ENCODE measurements around the gene GPRIN2.
A peak's percentile ranks its signal among the peaks of the same experiment; 100 is the strongest.

GPRIN2 gene

DNA sequence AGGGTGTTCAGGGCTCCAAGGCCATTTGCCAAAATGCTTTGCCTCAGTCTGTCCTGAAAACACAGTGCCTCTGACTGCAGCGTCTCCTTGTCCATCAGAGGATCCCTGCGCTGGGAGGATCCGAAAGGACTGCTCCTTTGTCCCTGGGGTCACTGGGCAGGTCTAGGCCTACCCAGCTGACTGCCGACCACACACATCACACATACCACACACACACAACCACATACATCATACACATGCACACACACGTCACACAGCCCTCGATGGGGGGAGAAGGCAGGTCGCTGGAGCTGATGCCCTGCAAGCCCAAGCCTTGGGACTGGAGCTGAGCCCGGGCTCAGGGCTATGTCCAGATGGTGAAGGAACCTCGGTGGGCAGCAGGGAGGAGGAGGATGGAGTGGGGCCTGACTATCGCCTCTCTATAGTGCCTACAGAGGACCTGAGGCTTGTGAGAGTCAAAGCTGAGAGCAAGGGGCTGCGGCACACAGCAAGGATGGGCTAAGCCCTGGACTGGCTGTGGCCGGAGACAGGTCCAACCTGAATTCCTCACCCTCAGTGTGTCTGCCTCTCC is 29.1 kb downstream of the GPRIN2 start:
- H3K4me2 ChIP-seq (ENCODE audit: low read length), result no peak overlapping the region
- no peaks in the 10 kb centered on the region for H3K36me3 ChIP-seq (ENCODE audit: insufficient read depth, low read length)
- H3K4me3 ChIP-seq (ENCODE audit: low read length), result no peak overlapping the region
- no peak overlapping the region for H3K9ac ChIP-seq (ENCODE audit: low read depth, low read length)
- H3K4me1 ChIP-seq (ENCODE audit: control insufficient read depth, insufficient read depth, low read length), result peaks cover 31% of the 10 kb centered on the region
- peaks cover 8% of the 10 kb centered on the region for H3K27me3 ChIP-seq (ENCODE audit: control insufficient read depth, insufficient read depth, low read length)
- H3K9me3 ChIP-seq (replicated peaks; ENCODE audit: low read length), result no peaks in the 10 kb centered on the region

GRCh38 chr10:46526682-46527038 is 29.8 kb downstream of the GPRIN2 start:
- H3K4me1 ChIP-seq (ENCODE audit: control insufficient read depth, insufficient read depth, low read length), result peaks cover 31% of the 10 kb centered on the region
- H3K36me3 ChIP-seq (ENCODE audit: insufficient read depth, low read length), result no peaks in the 10 kb centered on the region
- H3K27me3 ChIP-seq (ENCODE audit: control insufficient read depth, insufficient read depth, low read length), result peaks cover 8% of the 10 kb centered on the region
- no peak overlapping the region for H3K9ac ChIP-seq (ENCODE audit: low read depth, low read length)
- H3K4me3 ChIP-seq (ENCODE audit: low read length), result no peak overlapping the region
- H3K4me2 ChIP-seq (ENCODE audit: low read length), result no peak overlapping the region
- H3K9me3 ChIP-seq (replicated peaks; ENCODE audit: low read length), result no peaks in the 10 kb centered on the region

- no peaks in the 10 kb centered on the region for H3K9me3 ChIP-seq (replicated peaks; ENCODE audit: low read length)
- H3K4me1 ChIP-seq (ENCODE audit: control insufficient read depth, insufficient read depth, low read length), result peaks cover 35% of the 10 kb centered on the region
- no peak overlapping the region for H3K9ac ChIP-seq (ENCODE audit: low read depth, low read length)
- H3K27me3 ChIP-seq (ENCODE audit: control insufficient read depth, insufficient read depth, low read length), result peaks cover 8% of the 10 kb centered on the region
- H3K4me2 ChIP-seq (ENCODE audit: low read length), result no peak overlapping the region
- H3K36me3 ChIP-seq (ENCODE audit: insufficient read depth, low read length), result no peaks in the 10 kb centered on the region
- no peak overlapping the region for H3K4me3 ChIP-seq (ENCODE audit: low read length)
These were observed 30.4 kb downstream of the GPRIN2 start for GRCh38 chr10:46525824-46526681.

- H3K9me3 ChIP-seq (replicated peaks; ENCODE audit: low read length), result no peaks in the 10 kb centered on the region
- no peaks in the 10 kb centered on the region for H3K36me3 ChIP-seq (ENCODE audit: insufficient read depth, low read length)
- H3K27me3 ChIP-seq (ENCODE audit: control insufficient read depth, insufficient read depth, low read length), result peaks cover under 1% of the 10 kb centered on the region
- H3K4me1 ChIP-seq (ENCODE audit: control insufficient read depth, insufficient read depth, low read length), result peaks cover 42% of the 10 kb centered on the region
- H3K4me3 ChIP-seq (ENCODE audit: low read length), result no peak overlapping the region
- H3K9ac ChIP-seq (ENCODE audit: low read depth, low read length), result no peak overlapping the region
- H3K4me2 ChIP-seq (ENCODE audit: low read length), result no peak overlapping the region
These were observed 31.2 kb downstream of the GPRIN2 start for GRCh38 chr10:46525177-46525823.

DNA sequence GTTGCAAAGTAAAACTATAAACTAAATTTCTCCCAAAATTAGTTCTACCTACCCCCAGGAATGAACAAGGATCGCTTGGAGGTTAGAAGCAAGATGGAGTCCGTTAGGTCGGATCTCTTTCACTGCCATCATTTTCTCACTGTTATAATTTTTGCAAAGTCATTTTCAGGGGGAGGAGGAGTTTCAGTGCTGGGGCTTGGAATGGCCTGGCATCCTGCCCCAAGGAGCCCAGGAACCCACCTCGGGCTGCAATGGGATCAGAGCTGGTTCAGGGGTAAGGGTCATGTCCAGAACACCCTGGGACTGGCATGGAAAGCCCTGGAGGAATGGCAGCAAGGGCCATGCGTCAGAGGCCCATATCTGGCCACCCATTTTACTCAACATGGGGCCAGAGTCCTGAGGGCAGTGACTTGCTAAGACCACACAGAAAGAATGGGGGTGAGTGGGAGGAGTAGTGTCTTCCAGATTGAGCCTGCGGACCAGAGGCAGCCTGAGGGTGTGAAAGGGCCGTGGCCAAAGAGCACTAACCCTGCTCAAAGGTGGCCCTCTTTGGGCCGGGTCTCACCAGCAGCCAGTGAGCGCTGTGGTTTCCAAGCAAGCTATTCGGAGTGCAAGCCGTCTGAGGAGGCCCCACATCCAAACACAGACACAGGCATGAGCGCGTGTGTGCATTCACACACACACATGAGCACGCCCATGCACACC is 31.8 kb downstream of the GPRIN2 start:
- H3K4me2 ChIP-seq (ENCODE audit: low read length), result peak overlapping the region; percentile 42
- peak overlapping the region; percentile 31 for H3K9ac ChIP-seq (ENCODE audit: low read depth, low read length)
- peaks cover 39% of the 10 kb centered on the region for H3K4me1 ChIP-seq (ENCODE audit: control insufficient read depth, insufficient read depth, low read length)
- H3K36me3 ChIP-seq (ENCODE audit: insufficient read depth, low read length), result no peaks in the 10 kb centered on the region
- no peak overlapping the region for H3K4me3 ChIP-seq (ENCODE audit: low read length)
- H3K27me3 ChIP-seq (ENCODE audit: control insufficient read depth, insufficient read depth, low read length), result no peaks in the 10 kb centered on the region
- H3K9me3 ChIP-seq (replicated peaks; ENCODE audit: low read length), result no peaks in the 10 kb centered on the region

GRCh38 chr10:46523962-46524471 is 32.4 kb downstream of the GPRIN2 start:
- Histone ChIP-seq H3K9ac (ENCODE audit: low read depth, low read length) (peak overlapping the region; percentile 39), H3K27me3 (ENCODE audit: control insufficient read depth, insufficient read depth, low read length) (no peaks in the 10 kb centered on the region), H3K4me2 (ENCODE audit: low read length) (peak overlapping the region; percentile 42), H3K4me3 (ENCODE audit: low read length) (no peak overlapping the region), H3K4me1 (ENCODE audit: control insufficient read depth, insufficient read depth, low read length) (peaks cover 39% of the 10 kb centered on the region), H3K36me3 (ENCODE audit: insufficient read depth, low read length) (no peaks in the 10 kb centered on the region), H3K9me3 (replicated peaks; ENCODE audit: low read length) (no peaks in the 10 kb centered on the region)

DNA sequence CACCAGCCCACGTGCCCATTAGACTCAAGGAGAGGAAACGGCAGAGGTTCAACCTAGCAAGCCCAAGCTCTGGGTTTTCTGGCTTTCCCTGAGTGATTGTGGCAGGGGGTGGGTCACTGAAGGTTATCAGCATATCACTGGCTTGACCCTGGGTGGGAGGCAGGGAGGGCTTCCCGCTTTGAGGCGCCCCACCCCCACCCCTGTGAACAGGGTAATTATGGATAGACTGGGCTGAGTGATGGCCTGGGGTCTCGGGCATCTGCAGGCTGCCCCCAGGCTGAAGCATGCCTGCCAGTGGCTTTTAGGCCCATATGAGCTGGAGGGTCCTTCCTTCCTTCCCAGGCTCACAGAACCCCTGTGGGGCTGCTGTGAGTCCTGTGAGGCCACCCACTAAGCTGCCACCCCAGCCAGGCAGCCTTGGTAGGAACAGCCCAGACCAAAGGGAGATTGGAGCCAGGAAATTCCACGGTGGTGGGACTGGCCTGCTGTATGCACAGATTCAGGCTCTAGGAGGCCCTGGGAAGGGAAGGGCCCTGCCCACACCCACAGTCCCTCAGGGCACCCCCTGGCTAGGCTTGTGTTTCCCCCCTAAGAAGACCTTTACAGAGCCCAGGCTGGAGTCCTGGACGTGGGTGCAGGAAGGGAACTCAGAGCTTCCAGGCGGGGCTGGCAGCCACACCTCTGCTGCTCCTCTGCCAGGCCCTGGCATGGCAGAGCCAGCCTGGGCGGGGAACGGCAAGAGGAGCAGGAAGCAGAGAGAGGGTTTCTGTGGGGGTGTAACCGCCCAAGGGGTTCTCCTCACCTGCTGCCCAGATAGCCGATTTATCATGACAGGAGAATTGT is 33.1 kb downstream of the GPRIN2 start:
- H3K36me3 ChIP-seq (ENCODE audit: insufficient read depth, low read length), result no peaks in the 10 kb centered on the region
- no peaks in the 10 kb centered on the region for H3K27me3 ChIP-seq (ENCODE audit: control insufficient read depth, insufficient read depth, low read length)
- peak overlapping the region; percentile 42 for H3K4me2 ChIP-seq (ENCODE audit: low read length)
- H3K4me3 ChIP-seq (ENCODE audit: low read length), result no peak overlapping the region
- H3K4me1 ChIP-seq (ENCODE audit: control insufficient read depth, insufficient read depth, low read length), result peaks cover 39% of the 10 kb centered on the region
- H3K9me3 ChIP-seq (replicated peaks; ENCODE audit: low read length), result no peaks in the 10 kb centered on the region
- H3K9ac ChIP-seq (ENCODE audit: low read depth, low read length), result peak overlapping the region; percentile 39

DNA sequence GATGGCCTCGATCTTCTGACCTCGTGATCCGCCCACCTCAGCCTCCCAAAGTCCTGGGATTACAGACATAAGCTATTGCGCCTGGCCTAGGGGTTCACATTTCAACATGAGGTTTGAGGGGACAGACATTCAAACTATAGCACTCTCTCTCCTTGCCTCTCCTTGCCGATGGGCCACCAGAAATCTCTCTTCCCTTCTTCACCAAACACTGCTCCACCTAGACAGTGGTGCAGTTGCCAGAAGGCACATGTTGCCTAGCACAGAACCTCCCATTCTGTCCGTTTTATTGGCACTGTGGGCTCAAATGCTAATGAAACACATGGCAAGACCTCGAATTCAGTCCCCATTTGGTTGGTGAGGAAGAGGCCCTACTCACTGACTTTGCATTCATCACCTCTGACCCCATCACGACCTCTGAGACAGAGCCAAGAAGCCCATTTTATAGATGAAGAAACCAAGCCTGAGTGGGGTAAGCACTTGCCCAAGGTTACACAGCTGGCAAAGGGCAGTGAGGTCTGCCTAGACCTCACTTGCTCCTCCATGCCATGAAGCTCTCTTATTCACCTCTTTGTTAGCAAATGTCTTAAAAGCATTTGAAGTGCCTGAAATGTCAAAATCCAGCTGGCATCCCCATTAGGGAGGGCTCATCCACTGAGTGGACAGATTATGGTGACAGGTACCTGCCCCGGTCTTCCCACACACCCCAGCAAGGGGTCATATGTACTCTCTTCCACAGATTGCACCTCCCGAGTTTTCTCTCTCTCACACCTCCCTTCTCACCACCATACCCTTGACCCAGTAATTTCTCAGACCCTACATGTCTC is 34.0 kb downstream of the GPRIN2 start:
- Histone ChIP-seq H3K36me3 (ENCODE audit: insufficient read depth, low read length) (no peaks in the 10 kb centered on the region), H3K4me1 (ENCODE audit: control insufficient read depth, insufficient read depth, low read length) (peaks cover 39% of the 10 kb centered on the region), H3K4me2 (ENCODE audit: low read length) (no peak overlapping the region), H3K9ac (ENCODE audit: low read depth, low read length) (no peak overlapping the region), H3K4me3 (ENCODE audit: low read length) (no peak overlapping the region), H3K27me3 (ENCODE audit: control insufficient read depth, insufficient read depth, low read length) (no peaks in the 10 kb centered on the region), H3K9me3 (replicated peaks; ENCODE audit: low read length) (no peaks in the 10 kb centered on the region)

- Histone ChIP-seq H3K4me2 (ENCODE audit: low read length) (no peak overlapping the region), H3K9me3 (replicated peaks; ENCODE audit: low read length) (no peaks in the 10 kb centered on the region), H3K4me3 (ENCODE audit: low read length) (no peak overlapping the region), H3K4me1 (ENCODE audit: control insufficient read depth, insufficient read depth, low read length) (peaks cover 49% of the 10 kb centered on the region), H3K36me3 (ENCODE audit: insufficient read depth, low read length) (no peaks in the 10 kb centered on the region), H3K9ac (ENCODE audit: low read depth, low read length) (no peak overlapping the region), H3K27me3 (ENCODE audit: control insufficient read depth, insufficient read depth, low read length) (no peaks in the 10 kb centered on the region)
These were observed 35.5 kb downstream of the GPRIN2 start for GRCh38 chr10:46520941-46521340.

DNA sequence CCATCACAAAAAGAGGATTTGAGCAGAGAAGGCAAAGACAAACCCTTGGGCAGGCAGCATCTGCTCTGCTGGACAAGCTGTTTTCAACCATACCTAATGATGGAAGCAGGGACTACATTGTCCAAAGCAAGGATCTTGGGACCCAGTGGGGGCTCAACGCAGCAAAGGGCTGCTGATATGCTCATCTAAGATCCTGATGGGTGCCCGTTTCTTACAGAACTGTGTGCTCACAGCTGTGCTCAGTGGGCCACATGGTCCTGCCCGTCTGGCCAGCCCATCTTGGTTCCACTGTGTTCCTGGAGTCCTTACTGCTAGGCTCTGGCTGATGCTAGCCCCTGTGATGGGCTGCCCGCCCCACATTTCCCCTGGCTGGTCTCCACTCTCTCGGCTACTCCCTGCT is 36.1 kb downstream of the GPRIN2 start:
- H3K9me3 ChIP-seq (replicated peaks; ENCODE audit: low read length), result no peaks in the 10 kb centered on the region
- peaks cover 2% of the 10 kb centered on the region for H3K27me3 ChIP-seq (ENCODE audit: control insufficient read depth, insufficient read depth, low read length)
- H3K9ac ChIP-seq (ENCODE audit: low read depth, low read length), result no peak overlapping the region
- H3K4me3 ChIP-seq (ENCODE audit: low read length), result no peak overlapping the region
- H3K4me1 ChIP-seq (ENCODE audit: control insufficient read depth, insufficient read depth, low read length), result peaks cover 47% of the 10 kb centered on the region
- no peak overlapping the region for H3K4me2 ChIP-seq (ENCODE audit: low read length)
- no peaks in the 10 kb centered on the region for H3K36me3 ChIP-seq (ENCODE audit: insufficient read depth, low read length)
